ENCODE results near the gene PRDM12. TPM values are rescaled to one million over a fixed set of nuclear protein-coding genes. Genes with fewer than 3 reads are reported as not detected.
"Not testable (repeated sequence)": the region's sequence is repeated elsewhere in the genome, so short reads cannot be mapped to it uniquely, and the experiment has no call there.

PRDM12 gene
- total RNA-seq, 1 donor from 2014 or later = not detected

- H3K27me3 ChIP-seq (ENCODE audit: control insufficient read depth in 3 of 3, insufficient read depth in 3 of 3, low read length in 3 of 3); H3K36me3 ChIP-seq (ENCODE audit: control insufficient read depth in 3 of 3, insufficient read depth in 3 of 3, low read length in 3 of 3); H3K9ac ChIP-seq (ENCODE audit: low read depth in 1 of 3, low read length in 3 of 3); H3K27ac ChIP-seq (ENCODE audit: low read depth, low read length); H3K4me3 ChIP-seq (ENCODE audit: low read length in 3 of 3); H3K9me3 ChIP-seq (ENCODE audit: control insufficient read depth in 3 of 3, low read length in 3 of 3): not testable (repeated sequence)
- peaks cover 10 to 14% (median 12%) of the 10 kb centered on the region in 3 donors for H3K4me1 ChIP-seq (ENCODE audit: control insufficient read depth in 3 of 3, insufficient read depth in 3 of 3, low read length in 3 of 3)
Observed at GRCh38 chr9:130685945-130686344, 21.6 kb downstream of the PRDM12 start.

DNA sequence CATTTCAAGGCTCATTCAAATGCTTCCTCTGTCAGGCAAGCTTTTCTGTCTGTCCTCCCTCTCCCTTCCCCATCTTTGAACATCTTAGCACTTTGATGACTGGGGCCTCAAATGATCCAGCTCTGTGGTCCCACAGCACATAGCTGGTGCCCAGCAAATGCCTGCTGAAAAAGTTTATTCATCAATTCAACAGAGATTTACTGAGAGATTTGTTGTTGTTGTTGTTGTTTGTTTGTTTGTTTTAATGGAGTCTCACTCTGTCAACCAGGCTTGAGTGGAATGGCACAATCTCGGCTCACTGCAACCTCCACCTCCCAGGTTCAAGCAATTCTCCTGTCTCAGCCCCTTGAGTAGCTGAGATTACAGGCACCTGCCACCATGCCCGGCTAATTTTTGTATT, 23.2 kb downstream of the PRDM12 start:
- H3K36me3 ChIP-seq (ENCODE audit: control insufficient read depth in 3 of 3, insufficient read depth in 3 of 3, low read length in 3 of 3) = no peaks in the 10 kb centered on the region
- no peak overlapping the region for H3K9ac ChIP-seq (ENCODE audit: low read depth in 1 of 3, low read length in 3 of 3)
- no peak overlapping the region for H3K27ac ChIP-seq (ENCODE audit: low read depth, low read length)
- peaks cover 0 to 4% (median 0%) of the 10 kb centered on the region in 3 donors for H3K27me3 ChIP-seq (ENCODE audit: control insufficient read depth in 3 of 3, insufficient read depth in 3 of 3, low read length in 3 of 3)
- no peak overlapping the region for H3K4me3 ChIP-seq (ENCODE audit: low read length in 3 of 3)
- peaks cover 0 to 6% (median 0%) of the 10 kb centered on the region in 3 donors for H3K9me3 ChIP-seq (ENCODE audit: control insufficient read depth in 3 of 3, low read length in 3 of 3)
- peaks cover 0 to 6% (median 4%) of the 10 kb centered on the region in 3 donors for H3K4me1 ChIP-seq (ENCODE audit: control insufficient read depth in 3 of 3, insufficient read depth in 3 of 3, low read length in 3 of 3)

GRCh38 chr9:130688072-130688471, 23.7 kb downstream of the PRDM12 start:
- peaks cover 0 to 4% (median 0%) of the 10 kb centered on the region in 3 donors for H3K27me3 ChIP-seq (ENCODE audit: control insufficient read depth in 3 of 3, insufficient read depth in 3 of 3, low read length in 3 of 3)
- H3K36me3 ChIP-seq (ENCODE audit: control insufficient read depth in 3 of 3, insufficient read depth in 3 of 3, low read length in 3 of 3) = no peaks in the 10 kb centered on the region
- no peak overlapping the region for H3K9ac ChIP-seq (ENCODE audit: low read depth in 1 of 3, low read length in 3 of 3)
- no peak overlapping the region for H3K27ac ChIP-seq (ENCODE audit: low read depth, low read length)
- H3K9me3 ChIP-seq (ENCODE audit: control insufficient read depth in 3 of 3, low read length in 3 of 3) = peaks cover 0 to 6% (median 0%) of the 10 kb centered on the region in 3 donors
- no peak overlapping the region for H3K4me3 ChIP-seq (ENCODE audit: low read length in 3 of 3)
- H3K4me1 ChIP-seq (ENCODE audit: control insufficient read depth in 3 of 3, insufficient read depth in 3 of 3, low read length in 3 of 3) = peaks cover 0 to 8% (median 4%) of the 10 kb centered on the region in 3 donors

GRCh38 chr9:130689572-130689936, 25.2 kb downstream of the PRDM12 start:
- Histone ChIP-seq H3K4me1 (ENCODE audit: control insufficient read depth in 3 of 3, insufficient read depth in 3 of 3, low read length in 3 of 3) (peaks cover 8 to 15% (median 14%) of the 10 kb centered on the region in 3 donors), H3K9me3 (ENCODE audit: control insufficient read depth in 3 of 3, low read length in 3 of 3) (peaks cover 0 to 6% (median 0%) of the 10 kb centered on the region in 3 donors), H3K27me3 (ENCODE audit: control insufficient read depth in 3 of 3, insufficient read depth in 3 of 3, low read length in 3 of 3) (no peaks in the 10 kb centered on the region), H3K9ac (ENCODE audit: low read depth in 1 of 3, low read length in 3 of 3) (peak overlapping the region in 1 of 3 donors; percentile 69), H3K36me3 (ENCODE audit: control insufficient read depth in 3 of 3, insufficient read depth in 3 of 3, low read length in 3 of 3) (no peaks in the 10 kb centered on the region), H3K27ac (ENCODE audit: low read depth, low read length) (no peak overlapping the region), H3K4me3 (ENCODE audit: low read length in 3 of 3) (peak overlapping the region; percentile 33 to 70 (median 44))

DNA sequence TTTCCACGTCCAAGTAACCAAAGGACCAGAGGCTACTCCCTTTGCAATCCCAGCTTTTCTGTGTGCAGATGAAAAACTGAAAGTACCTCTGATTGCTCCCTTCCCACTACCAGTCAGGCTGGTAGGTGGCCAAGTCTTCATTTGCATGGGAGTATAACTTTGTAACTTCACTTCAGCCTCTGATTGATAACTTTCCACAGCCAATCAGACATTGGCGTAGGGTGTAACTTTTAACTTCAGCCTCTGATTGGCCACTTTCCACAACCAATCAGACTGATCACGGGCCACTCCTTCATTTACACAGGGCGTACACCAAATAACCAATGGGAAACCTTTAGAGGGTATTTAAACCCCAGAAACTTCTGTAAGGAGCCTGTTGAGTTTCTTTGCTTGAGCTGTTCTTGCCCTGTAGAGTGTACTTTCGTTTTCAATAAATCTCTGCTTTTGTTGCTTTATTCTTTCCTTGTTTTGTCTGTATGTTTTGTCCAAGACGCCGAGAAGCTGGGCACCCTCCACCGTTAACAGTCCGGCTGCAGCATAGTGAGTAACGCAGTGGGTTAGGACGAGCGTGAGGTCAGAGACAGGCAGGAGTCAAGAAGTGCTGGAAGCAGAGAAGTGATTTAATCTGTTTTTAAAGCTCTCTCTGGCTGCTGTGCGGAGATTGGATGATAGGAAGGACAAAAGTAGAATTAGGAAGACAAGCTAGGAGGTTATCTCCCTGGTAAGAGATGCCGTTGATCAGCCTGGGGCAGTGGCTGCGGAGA, 25.7 kb downstream of the PRDM12 start:
- Histone ChIP-seq H3K4me1 (ENCODE audit: control insufficient read depth in 3 of 3, insufficient read depth in 3 of 3, low read length in 3 of 3) (peaks cover 12 to 19% (median 16%) of the 10 kb centered on the region in 3 donors), H3K4me3 (ENCODE audit: low read length in 3 of 3) (peak overlapping the region; percentile 44 to 73 (median 70)), H3K36me3 (ENCODE audit: control insufficient read depth in 3 of 3, insufficient read depth in 3 of 3, low read length in 3 of 3) (peaks cover 0 to under 1% (median 0%) of the 10 kb centered on the region in 3 donors), H3K9me3 (ENCODE audit: control insufficient read depth in 3 of 3, low read length in 3 of 3) (peaks cover 0 to 2% (median 0%) of the 10 kb centered on the region in 3 donors), H3K9ac (ENCODE audit: low read depth in 1 of 3, low read length in 3 of 3) (peak overlapping the region; percentile 26 to 69 (median 38)), H3K27ac (ENCODE audit: low read depth, low read length) (peak overlapping the region; percentile 40), H3K27me3 (ENCODE audit: control insufficient read depth in 3 of 3, insufficient read depth in 3 of 3, low read length in 3 of 3) (no peaks in the 10 kb centered on the region)

DNA sequence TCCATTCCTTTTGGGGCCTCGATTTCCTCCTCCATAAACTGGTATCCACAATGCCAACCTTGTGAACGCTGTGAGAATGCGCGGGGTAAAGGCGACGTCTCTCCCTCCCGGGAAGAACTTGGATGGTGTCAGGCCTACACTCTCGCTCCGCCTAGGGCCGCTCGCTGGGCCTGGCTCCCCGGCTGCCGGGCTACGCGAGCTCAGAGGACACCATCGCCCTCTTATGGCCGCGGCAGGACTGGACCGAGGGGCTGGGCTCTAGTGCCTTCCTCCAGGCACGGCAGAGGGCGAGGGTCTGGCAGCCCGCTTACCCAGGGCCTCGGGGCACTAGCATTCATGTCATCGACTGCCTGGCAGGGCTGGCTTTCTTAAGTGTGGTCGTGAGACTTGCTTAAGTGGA, 27.9 kb downstream of the PRDM12 start:
- peaks cover 8 to 17% (median 10%) of the 10 kb centered on the region in 3 donors for H3K36me3 ChIP-seq (ENCODE audit: control insufficient read depth in 3 of 3, insufficient read depth in 3 of 3, low read length in 3 of 3)
- no peaks in the 10 kb centered on the region for H3K9me3 ChIP-seq (ENCODE audit: control insufficient read depth in 3 of 3, low read length in 3 of 3)
- no peak overlapping the region for H3K9ac ChIP-seq (ENCODE audit: low read depth in 1 of 3, low read length in 3 of 3)
- H3K4me3 ChIP-seq (ENCODE audit: low read length in 3 of 3) = no peak overlapping the region
- no peaks in the 10 kb centered on the region for H3K27me3 ChIP-seq (ENCODE audit: control insufficient read depth in 3 of 3, insufficient read depth in 3 of 3, low read length in 3 of 3)
- peaks cover 14 to 21% (median 17%) of the 10 kb centered on the region in 3 donors for H3K4me1 ChIP-seq (ENCODE audit: control insufficient read depth in 3 of 3, insufficient read depth in 3 of 3, low read length in 3 of 3)
- no peak overlapping the region for H3K27ac ChIP-seq (ENCODE audit: low read depth, low read length)

GRCh38 chr9:130693101-130693425, 28.7 kb downstream of the PRDM12 start:
- Histone ChIP-seq H3K9ac (ENCODE audit: low read depth in 1 of 3, low read length in 3 of 3) (peak overlapping the region; percentile 36 to 89 (median 37)), H3K36me3 (ENCODE audit: control insufficient read depth in 3 of 3, insufficient read depth in 3 of 3, low read length in 3 of 3) (peaks cover 13 to 22% (median 15%) of the 10 kb centered on the region in 3 donors), H3K27me3 (ENCODE audit: control insufficient read depth in 3 of 3, insufficient read depth in 3 of 3, low read length in 3 of 3) (no peaks in the 10 kb centered on the region), H3K27ac (ENCODE audit: low read depth, low read length) (no peak overlapping the region), H3K4me1 (ENCODE audit: control insufficient read depth in 3 of 3, insufficient read depth in 3 of 3, low read length in 3 of 3) (peaks cover 14 to 21% (median 17%) of the 10 kb centered on the region in 3 donors), H3K9me3 (ENCODE audit: control insufficient read depth in 3 of 3, low read length in 3 of 3) (no peaks in the 10 kb centered on the region), H3K4me3 (ENCODE audit: low read length in 3 of 3) (peak overlapping the region; percentile 87 to 99 (median 93))

GRCh38 chr9:130693426-130694191, 29.2 kb downstream of the PRDM12 start, which contains the start of gene EXOSC2:
EXOSC2 (plus strand) TSS chr9:130693780; CDS start chr9:130693792, 12 bp downstream.
- Histone ChIP-seq H3K4me1 (ENCODE audit: control insufficient read depth in 3 of 3, insufficient read depth in 3 of 3, low read length in 3 of 3) (peaks cover 14 to 21% (median 17%) of the 10 kb centered on the region in 3 donors), H3K27ac (ENCODE audit: low read depth, low read length) (no peak within 1 kb of the TSS), H3K9ac (ENCODE audit: low read depth in 1 of 3, low read length in 3 of 3) (peak within 1 kb of the TSS; percentile 62 to 89 (median 75)), H3K9me3 (ENCODE audit: control insufficient read depth in 3 of 3, low read length in 3 of 3) (no peaks in the 10 kb centered on the region), H3K27me3 (ENCODE audit: control insufficient read depth in 3 of 3, insufficient read depth in 3 of 3, low read length in 3 of 3) (no peaks in the 10 kb centered on the region), H3K4me3 (ENCODE audit: low read length in 3 of 3) (peak within 1 kb of the TSS; percentile 87 to 99 (median 93)), H3K36me3 (ENCODE audit: control insufficient read depth in 3 of 3, insufficient read depth in 3 of 3, low read length in 3 of 3) (peaks cover 16 to 28% (median 19%) of the 10 kb centered on the region in 3 donors)

GRCh38 chr9:130694205-130694604, 29.8 kb downstream of the PRDM12 start:
- Histone ChIP-seq H3K27me3 (ENCODE audit: control insufficient read depth in 3 of 3, insufficient read depth in 3 of 3, low read length in 3 of 3) (no peaks in the 10 kb centered on the region), H3K36me3 (ENCODE audit: control insufficient read depth in 3 of 3, insufficient read depth in 3 of 3, low read length in 3 of 3) (peaks cover 17 to 34% (median 22%) of the 10 kb centered on the region in 3 donors), H3K4me1 (ENCODE audit: control insufficient read depth in 3 of 3, insufficient read depth in 3 of 3, low read length in 3 of 3) (peaks cover 14 to 21% (median 17%) of the 10 kb centered on the region in 3 donors), H3K27ac (ENCODE audit: low read depth, low read length) (no peak overlapping the region), H3K9me3 (ENCODE audit: control insufficient read depth in 3 of 3, low read length in 3 of 3) (no peaks in the 10 kb centered on the region), H3K9ac (ENCODE audit: low read depth in 1 of 3, low read length in 3 of 3) (peak overlapping the region; percentile 62 to 89 (median 75)), H3K4me3 (ENCODE audit: low read length in 3 of 3) (peak overlapping the region; percentile 87 to 99 (median 93))
